CD4-positive, CD25-positive, alpha-beta regulatory T cell (primary cell): ENCODE data around the gene ASTN1. TPM values are rescaled to one million over a fixed set of nuclear protein-coding genes. Genes with fewer than 3 reads are reported as not detected.

Experiments
- ATAC-seq, 2 donors: fragments of 150-1000 bp; cut with Tn5 transposase; one replicate each; pipeline ENCODE4 v1.10.0; 2021; ENCODE audit warnings: low read depth in 2 of 2, moderate number of reproducible peaks in 2 of 2, moderate library complexity in 1 of 2
- DNase-seq, 3 donors: peaks; one replicate each; pipeline versions ENCODE4 v3.0.0 to v3.0.0-alpha.2; 2012 to 2022; ENCODE audit warnings: mixed read lengths in 1 of 3
- H3K27ac ChIP-seq: one replicate; pipeline ENCODE4 v1.7.0; 2013; ENCODE audit warnings: mild to moderate bottlenecking, low read length; ENCODE audit not compliant: insufficient read depth, poor library complexity, severe bottlenecking
- H3K27me3 ChIP-seq: one replicate; pipeline ENCODE4 v1.7.0; 2013; ENCODE audit warnings: low read length; ENCODE audit not compliant: control insufficient read depth, insufficient read depth
- H3K36me3 ChIP-seq: one replicate; pipeline ENCODE4 v1.7.0; 2013; ENCODE audit warnings: mild to moderate bottlenecking, low read length, moderate library complexity; ENCODE audit not compliant: control insufficient read depth, insufficient read depth
- H3K4me1 ChIP-seq: 2 replicates; pipeline ENCODE4 v1.7.0; 2013; ENCODE audit warnings: mild to moderate bottlenecking, low read length; ENCODE audit not compliant: insufficient read depth, control insufficient read depth, poor library complexity, severe bottlenecking
- H3K4me3 ChIP-seq: one replicate; pipeline ENCODE4 v1.7.0; 2013; ENCODE audit warnings: low read depth, mild to moderate bottlenecking, low read length, moderate library complexity
- H3K9me3 ChIP-seq, 2 experiments: 1 replicate in 1 of 2; 2 replicates in 1 of 2; pipeline ENCODE4 v1.7.0; 2013; ENCODE audit warnings: low read length in 2 of 2, mild to moderate bottlenecking in 1 of 2, moderate library complexity in 1 of 2; ENCODE audit not compliant: control insufficient read depth in 2 of 2
- H3K27ac Mint-ChIP-seq, 3 donors: one replicate each; pipeline ENCODE4 v1.8.0; 2020 to 2022; ENCODE audit warnings: mild to moderate bottlenecking in 3 of 3, mixed read lengths in 3 of 3, moderate library complexity in 2 of 3
- H3K27me3 Mint-ChIP-seq: one replicate; pipeline ENCODE4 v1.8.0; 2022; ENCODE audit warnings: mild to moderate bottlenecking, mixed read lengths
- H3K36me3 Mint-ChIP-seq: one replicate; pipeline ENCODE4 v1.8.0; 2020; ENCODE audit warnings: mixed read lengths
- H3K4me1 Mint-ChIP-seq, 4 donors: one replicate each; pipeline ENCODE4 v1.8.0; 2020 to 2022; ENCODE audit warnings: mixed read lengths in 4 of 4, mild to moderate bottlenecking in 1 of 4
- H3K4me3 Mint-ChIP-seq, 4 donors: one replicate each; pipeline ENCODE4 v1.8.0; 2020 to 2022; ENCODE audit warnings: mild to moderate bottlenecking in 4 of 4, mixed read lengths in 4 of 4, moderate library complexity in 3 of 4
- H3K9me3 Mint-ChIP-seq, 7 donors: one replicate each; pipeline ENCODE4 v1.8.0; 2020 to 2022; ENCODE audit warnings: mixed read lengths in 7 of 7, mild to moderate bottlenecking in 3 of 7, moderate library complexity in 2 of 7
- polyA plus RNA-seq, 4 donors: library from polyadenylated mRNA; unstranded; fragments of 300-500 nt; fragmentation: Illumina TruSeq; gene quantifications; one replicate each; pipeline ENCODE4 v1.2.3, GENCODE V29; 2021
- total RNA-seq: library from RNA; stranded (reverse); gene quantifications from one replicate; pipeline ENCODE4 v1.2.3, GENCODE V29; 2022

The ASTN1 gene
- total and polyA plus RNA-seq, 5 donors from 2014 or later: not detected

DNA sequence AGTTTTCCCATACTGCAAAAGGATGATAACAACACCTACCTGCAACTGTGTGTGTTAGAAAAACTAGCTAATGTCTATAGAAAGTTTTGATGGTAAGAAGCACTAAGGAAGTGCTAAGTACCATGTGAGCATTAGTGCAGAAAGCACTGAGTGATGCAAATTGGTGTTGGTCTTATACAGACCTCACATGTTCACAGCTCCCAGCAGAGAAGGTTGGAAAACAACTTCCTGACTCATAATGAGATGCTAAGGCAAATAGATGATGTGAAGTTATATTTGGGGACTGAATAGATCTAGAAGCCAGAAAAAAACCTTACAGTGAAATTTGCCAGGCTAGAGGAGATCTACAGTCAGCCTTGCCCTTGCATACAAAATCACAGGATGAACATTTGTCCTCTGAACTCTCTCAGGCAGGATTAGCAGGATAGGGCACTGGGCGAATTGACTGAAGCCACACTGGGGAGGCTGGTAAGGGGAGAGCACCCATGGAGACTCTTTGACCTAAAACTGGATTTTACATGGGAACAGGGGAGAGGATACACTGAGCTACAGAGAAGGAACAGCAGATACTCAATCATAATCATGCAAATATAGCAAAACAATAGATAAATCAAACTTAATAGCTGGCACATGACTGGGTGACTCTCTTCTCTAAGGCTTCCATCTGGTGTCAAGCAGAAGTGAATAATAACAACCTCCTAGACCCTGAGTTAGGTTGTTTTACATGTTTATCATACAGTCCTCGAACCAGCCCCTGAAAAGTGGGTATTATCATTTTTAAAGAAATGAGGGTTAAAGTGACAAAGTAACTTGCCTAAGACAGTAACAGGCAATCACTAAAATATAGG lies 61.3 kb downstream of the ASTN1 start:
- H3K9me3 Mint-ChIP-seq: peaks cover 0 to 6% (median 2%) of the 10 kb centered on the region in 7 donors
- no peak overlapping the region for H3K27ac ChIP-seq
- no peaks in the 10 kb centered on the region for H3K36me3 ChIP-seq
- no peak overlapping the region for H3K4me3 Mint-ChIP-seq
- H3K4me1 ChIP-seq: no peaks in the 10 kb centered on the region
- H3K27me3 ChIP-seq: no peaks in the 10 kb centered on the region
- no peak for DNase-seq
- no peak for ATAC-seq
- no peak overlapping the region for H3K4me3 ChIP-seq
- no peak overlapping the region for H3K27ac Mint-ChIP-seq
- H3K4me1 Mint-ChIP-seq: no peaks in the 10 kb centered on the region
- no peaks in the 10 kb centered on the region for H3K36me3 Mint-ChIP-seq
- no peaks in the 10 kb centered on the region for H3K27me3 Mint-ChIP-seq
- no peaks in the 10 kb centered on the region for H3K9me3 ChIP-seq

DNA sequence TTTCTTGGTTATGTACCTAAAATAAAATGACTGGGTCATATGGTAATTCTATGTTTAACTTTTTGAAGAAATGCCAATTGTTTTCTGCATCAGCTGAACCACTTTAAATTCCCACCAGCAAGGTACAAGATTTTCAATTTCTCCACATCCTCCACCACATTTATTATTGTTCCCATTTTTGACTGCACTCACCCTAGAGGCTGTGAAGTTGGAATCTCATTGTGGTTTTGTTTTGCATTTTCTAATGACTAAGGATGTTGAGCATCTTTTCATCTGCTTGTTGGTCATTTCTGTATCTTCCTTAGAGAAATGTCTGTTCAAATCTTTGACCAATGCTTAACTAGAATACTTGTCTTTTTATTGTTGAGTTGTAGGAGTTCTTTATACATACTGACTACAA lies 72.5 kb downstream of the ASTN1 start:
- Histone ChIP-seq H3K4me3 (no peak overlapping the region), H3K27ac (no peak overlapping the region), H3K36me3 (no peaks in the 10 kb centered on the region), H3K27me3 (no peaks in the 10 kb centered on the region), H3K4me1 (no peaks in the 10 kb centered on the region), H3K9me3 (no peaks in the 10 kb centered on the region)
- Mint-ChIP-seq H3K27me3 (no peaks in the 10 kb centered on the region), H3K4me1 (no peaks in the 10 kb centered on the region), H3K36me3 (no peaks in the 10 kb centered on the region), H3K4me3 (no peak overlapping the region), H3K27ac (no peak overlapping the region), H3K9me3 (peaks cover 0 to 7% (median 5%) of the 10 kb centered on the region in 7 donors)
- no peak for DNase-seq
- ATAC-seq: no peak

DNA sequence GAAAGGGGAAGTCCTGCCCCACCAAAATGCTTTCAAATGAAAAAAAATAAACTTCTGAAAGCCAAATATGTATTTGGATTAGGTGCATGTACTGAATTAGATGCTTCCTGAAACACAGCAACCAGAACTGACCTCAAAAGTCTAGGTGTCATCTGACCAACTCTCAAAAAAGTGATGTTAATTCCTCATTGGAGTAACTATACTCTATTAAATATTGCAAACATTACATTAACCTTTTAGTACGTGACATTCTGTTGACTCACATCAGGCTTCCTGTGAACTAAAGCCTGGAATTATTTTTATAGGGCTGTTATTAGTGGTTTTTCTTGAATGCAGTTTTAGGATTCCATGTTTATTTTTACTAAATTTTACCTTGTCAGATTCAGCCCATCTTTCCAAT lies 73.5 kb downstream of the ASTN1 start:
- Mint-ChIP-seq H3K27me3 (no peaks in the 10 kb centered on the region), H3K36me3 (no peaks in the 10 kb centered on the region), H3K4me1 (no peaks in the 10 kb centered on the region), H3K4me3 (no peak overlapping the region), H3K27ac (no peak overlapping the region), H3K9me3 (peaks cover 0 to 5% (median 3%) of the 10 kb centered on the region in 7 donors)
- Histone ChIP-seq H3K27ac (no peak overlapping the region), H3K36me3 (no peaks in the 10 kb centered on the region), H3K4me3 (no peak overlapping the region), H3K27me3 (no peaks in the 10 kb centered on the region), H3K9me3 (no peaks in the 10 kb centered on the region), H3K4me1 (no peaks in the 10 kb centered on the region)
- no peak for DNase-seq
- no peak for ATAC-seq

DNA sequence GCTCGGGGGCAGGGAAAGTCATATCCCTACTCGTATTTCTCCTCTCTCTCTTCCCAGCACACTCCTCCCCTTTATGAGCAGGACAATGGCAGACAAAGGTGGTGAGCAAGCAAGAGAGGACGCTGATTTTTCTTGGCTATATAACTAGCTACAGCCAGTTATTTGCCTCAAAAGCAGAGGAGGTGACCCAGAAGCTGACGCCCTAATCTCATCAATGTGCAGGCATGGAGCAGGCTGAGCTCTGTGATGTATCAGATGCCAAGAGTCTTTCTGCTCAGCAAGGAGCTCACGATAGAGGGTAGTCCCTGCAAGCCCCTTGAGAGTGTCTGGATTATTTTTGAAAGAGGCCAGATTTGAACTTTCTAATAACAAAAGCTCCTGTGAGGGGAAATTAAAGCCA lies 75.5 kb downstream of the ASTN1 start:
- Mint-ChIP-seq H3K4me3 (no peak overlapping the region), H3K9me3 (peaks cover 0 to 10% (median 1%) of the 10 kb centered on the region in 7 donors), H3K36me3 (no peaks in the 10 kb centered on the region), H3K27ac (no peak overlapping the region), H3K4me1 (no peaks in the 10 kb centered on the region), H3K27me3 (no peaks in the 10 kb centered on the region)
- Histone ChIP-seq H3K27me3 (no peaks in the 10 kb centered on the region), H3K4me3 (no peak overlapping the region), H3K27ac (no peak overlapping the region), H3K4me1 (no peaks in the 10 kb centered on the region), H3K9me3 (no peaks in the 10 kb centered on the region), H3K36me3 (no peaks in the 10 kb centered on the region)
- DNase-seq (no peak), ATAC-seq (no peak)

DNA sequence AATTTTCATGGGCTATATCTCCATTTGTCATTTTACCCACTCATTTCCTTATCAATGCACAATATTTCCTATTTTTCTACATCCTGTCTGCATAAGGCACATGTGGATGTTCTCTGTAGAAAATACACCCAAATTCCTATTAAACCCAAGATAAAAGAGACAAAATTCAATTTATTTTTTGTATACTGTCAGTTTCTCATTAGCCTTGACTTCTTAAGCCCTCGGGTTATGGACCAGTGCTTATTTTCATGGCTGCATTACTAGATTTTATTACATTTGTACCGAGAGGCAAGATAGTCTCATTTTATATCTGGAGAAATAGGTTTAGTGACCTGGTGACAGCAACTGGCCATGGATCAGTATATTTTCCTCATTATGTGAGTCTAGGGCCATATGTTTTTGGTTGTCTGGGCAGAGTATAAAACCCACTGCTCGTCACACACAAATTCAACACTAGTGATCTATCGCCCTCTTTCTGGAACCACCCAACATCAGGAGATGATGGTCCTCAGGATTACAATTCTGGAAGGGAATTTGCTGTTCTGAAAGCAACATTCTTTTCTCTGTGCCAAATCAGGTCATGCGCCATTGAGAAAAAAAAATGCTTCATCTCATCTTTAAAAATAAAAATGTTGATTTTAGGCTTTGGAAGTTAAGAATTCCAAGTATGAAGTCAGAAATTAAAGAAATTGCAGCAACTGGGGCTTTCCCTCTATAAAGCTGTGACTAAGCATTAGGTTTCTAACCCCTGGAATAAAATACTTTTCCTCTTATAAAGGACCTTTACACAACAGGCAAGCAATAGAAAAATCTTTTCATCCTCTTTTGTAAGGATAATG lies 81.4 kb downstream of the ASTN1 start:
- Histone ChIP-seq H3K27me3 (no peaks in the 10 kb centered on the region), H3K4me3 (no peak overlapping the region), H3K27ac (no peak overlapping the region), H3K4me1 (no peaks in the 10 kb centered on the region), H3K36me3 (no peaks in the 10 kb centered on the region), H3K9me3 (no peaks in the 10 kb centered on the region)
- no peaks in the 10 kb centered on the region for H3K4me1 Mint-ChIP-seq
- no peak overlapping the region for H3K27ac Mint-ChIP-seq
- ATAC-seq (no peak), DNase-seq (no peak)
- H3K27me3 Mint-ChIP-seq: no peaks in the 10 kb centered on the region
- H3K9me3 Mint-ChIP-seq: peaks cover 0 to 5% (median 0%) of the 10 kb centered on the region in 7 donors
- no peaks in the 10 kb centered on the region for H3K36me3 Mint-ChIP-seq
- no peak overlapping the region for H3K4me3 Mint-ChIP-seq

DNA sequence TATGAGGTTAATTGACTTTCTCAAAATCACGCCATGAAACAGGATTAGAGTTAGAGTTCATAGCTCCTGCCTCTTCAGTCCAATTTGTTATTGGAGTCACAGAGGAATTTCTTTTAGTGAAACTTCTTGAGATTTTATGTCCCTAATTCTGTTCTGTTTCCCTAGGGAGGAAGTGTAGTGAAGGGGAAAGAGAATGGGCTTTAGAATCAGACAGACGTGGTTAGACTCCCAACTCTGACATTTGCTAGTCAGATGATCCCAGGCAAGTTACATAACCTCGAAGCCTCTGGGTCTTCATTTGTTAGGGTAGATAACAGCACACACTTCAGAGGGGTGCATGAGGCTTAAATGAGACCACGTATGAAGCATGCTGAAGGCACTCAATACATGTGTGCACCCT lies 83.9 kb downstream of the ASTN1 start:
- Mint-ChIP-seq H3K4me1 (no peaks in the 10 kb centered on the region), H3K27ac (no peak overlapping the region), H3K9me3 (peaks cover 0 to 5% (median 0%) of the 10 kb centered on the region in 7 donors), H3K27me3 (no peaks in the 10 kb centered on the region), H3K4me3 (no peak overlapping the region), H3K36me3 (no peaks in the 10 kb centered on the region)
- DNase-seq (no peak), ATAC-seq (no peak)
- Histone ChIP-seq H3K4me3 (no peak overlapping the region), H3K9me3 (no peaks in the 10 kb centered on the region), H3K36me3 (no peaks in the 10 kb centered on the region), H3K27me3 (no peaks in the 10 kb centered on the region), H3K4me1 (no peaks in the 10 kb centered on the region), H3K27ac (no peak overlapping the region)

DNA sequence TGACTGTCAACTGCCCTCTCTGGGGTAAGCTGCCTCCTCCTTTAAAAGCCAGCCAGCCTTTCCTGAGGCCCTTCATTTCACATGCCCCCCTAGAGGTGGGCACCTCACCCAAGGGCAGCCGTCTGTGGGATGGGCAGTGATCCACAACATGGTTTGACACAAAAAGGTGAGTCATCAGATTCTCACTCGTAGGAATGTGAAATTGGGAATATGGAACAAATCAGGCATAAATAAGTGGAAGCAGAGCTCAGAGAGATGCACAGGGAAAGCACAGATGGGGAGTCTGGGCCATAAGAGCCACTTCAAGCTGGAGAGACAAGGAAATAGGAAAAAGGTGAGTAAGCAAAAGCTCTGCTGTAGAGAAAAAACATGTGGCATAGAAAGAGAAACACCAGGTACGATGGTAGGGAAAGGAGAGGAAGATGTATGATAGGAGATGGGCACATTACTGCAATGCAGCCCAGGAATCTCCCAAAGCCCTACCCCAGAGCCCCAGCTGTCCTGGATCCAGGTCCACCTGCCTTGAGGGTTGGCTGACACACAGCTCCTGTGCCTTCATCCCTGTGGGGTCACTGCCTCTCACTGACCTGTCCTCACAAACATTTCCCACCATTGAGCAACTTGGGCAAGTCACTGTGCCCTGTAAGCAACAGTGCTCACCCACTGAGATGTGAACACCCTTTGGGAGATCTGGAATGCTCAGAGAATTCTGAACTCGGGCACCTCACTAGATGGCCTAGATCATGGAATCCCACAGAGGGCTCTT lies 86.6 kb downstream of the ASTN1 start:
- Histone ChIP-seq H3K4me1 (no peaks in the 10 kb centered on the region), H3K4me3 (no peak overlapping the region), H3K36me3 (no peaks in the 10 kb centered on the region), H3K27ac (no peak overlapping the region), H3K27me3 (no peaks in the 10 kb centered on the region), H3K9me3 (no peaks in the 10 kb centered on the region)
- DNase-seq (no peak), ATAC-seq (no peak)
- no peaks in the 10 kb centered on the region for H3K27me3 Mint-ChIP-seq
- H3K9me3 Mint-ChIP-seq: peaks cover 0 to 2% (median 0%) of the 10 kb centered on the region in 7 donors
- H3K36me3 Mint-ChIP-seq: no peaks in the 10 kb centered on the region
- H3K27ac Mint-ChIP-seq: no peak overlapping the region
- H3K4me1 Mint-ChIP-seq: no peaks in the 10 kb centered on the region
- no peak overlapping the region for H3K4me3 Mint-ChIP-seq
